OCI-LY1 (cell line): ENCODE measurements around the gene ZNF778.

Source experiments
- H2AFZ ChIP-seq: fragments of 200-600 bp; sonication (generic), shearing (Covaris generic); 2 replicates; pipeline ENCODE4 v1.6.0; 2014; ENCODE audit warnings: antibody characterized with exemption, mild to moderate bottlenecking, low read length
- H3F3A ChIP-seq: fragments of 200-600 bp; sonication (generic), shearing (Covaris generic); 2 replicates; pipeline ENCODE4 v1.6.0; 2014; ENCODE audit warnings: mild to moderate bottlenecking, antibody characterized with exemption, low read length, moderate library complexity; ENCODE audit not compliant: insufficient read depth
- H3K27ac ChIP-seq: fragments of 200-600 bp; sonication (generic); 2 replicates; pipeline ENCODE4 v1.5.1; 2014; ENCODE audit warnings: low read length, mixed run types, mild to moderate bottlenecking, low read depth; ENCODE audit not compliant: poor library complexity, severe bottlenecking
- H3K27me3 ChIP-seq: fragments of 200-600 bp; sonication (generic); 2 replicates; pipeline ENCODE4 v1.6.0; 2014; ENCODE audit warnings: antibody characterized with exemption, mild to moderate bottlenecking, low read length, moderate library complexity; ENCODE audit not compliant: insufficient read depth
- H3K36me3 ChIP-seq: fragments of 200-600 bp; sonication (generic); 2 replicates; pipeline ENCODE4 v1.6.1; 2014; ENCODE audit warnings: mild to moderate bottlenecking, antibody characterized with exemption, low read length, moderate library complexity, mixed read lengths; ENCODE audit not compliant: insufficient read depth
- H3K4me1 ChIP-seq: fragments of 200-600 bp; sonication (generic); 2 replicates; pipeline ENCODE4 v1.5.1; 2014; ENCODE audit warnings: mild to moderate bottlenecking, low read length, moderate library complexity; ENCODE audit not compliant: insufficient read depth, severe bottlenecking
- H3K4me2 ChIP-seq: fragments of 200-600 bp; sonication (generic), shearing (Covaris generic); 2 replicates; pipeline ENCODE4 v1.6.1; 2014; ENCODE audit warnings: low read length
- H3K4me3 ChIP-seq: fragments of 200-600 bp; sonication (generic); 2 replicates; pipeline ENCODE4 v1.5.1; 2014; ENCODE audit warnings: low read length, low read depth, mild to moderate bottlenecking, mixed read lengths; ENCODE audit not compliant: poor library complexity, severe bottlenecking
- H3K79me2 ChIP-seq: fragments of 200-600 bp; shearing (Covaris generic); 2 replicates; pipeline ENCODE4 v1.6.1; 2016; ENCODE audit warnings: mixed run types, low read length, mixed read lengths; ENCODE audit not compliant: insufficient read depth
- H3K9ac ChIP-seq: fragments of 200-600 bp; sonication (generic), shearing (Covaris generic); 2 replicates; pipeline ENCODE4 v1.6.1; 2014; ENCODE audit warnings: mild to moderate bottlenecking, low read length, mixed read lengths
- H3K9me2 ChIP-seq: fragments of 200-600 bp; sonication (generic), shearing (Covaris generic); 2 replicates; pipeline ENCODE4 v1.6.1; 2014; ENCODE audit warnings: low read depth, mild to moderate bottlenecking, low read length, mixed read lengths
- H3K9me3 ChIP-seq: fragments of 200-600 bp; shearing (Covaris generic); 2 replicates; pipeline ENCODE4 v1.6.1; 2014; ENCODE audit warnings: low read length, mixed read lengths
- H4K20me1 ChIP-seq: fragments of 200-600 bp; sonication (generic), shearing (Covaris generic); 2 replicates; pipeline ENCODE4 v1.6.0; 2016; ENCODE audit warnings: mild to moderate bottlenecking, low read length; ENCODE audit not compliant: insufficient read depth
- EZH2 ChIP-seq: fragments of 200-600 bp; sonication (generic), shearing (Covaris generic); IDR thresholded peaks from 2 replicates; pipeline ENCODE4 v1.8.0; 2017; ENCODE audit warnings: borderline replicate concordance, mixed run types, mild to moderate bottlenecking, antibody characterized with exemption, low read length, moderate library complexity, mixed read lengths
- TF ChIP-seq, protein P1 (sequence below): fragments of 200-600 bp; sonication (generic), shearing (Covaris generic); IDR thresholded peaks from 2 replicates; pipeline ENCODE4 v1.5.1; 2017; ENCODE audit warnings: mild to moderate bottlenecking, antibody characterized with exemption, low read length, moderate library complexity, mixed read lengths

ZNF778 gene

DNA sequence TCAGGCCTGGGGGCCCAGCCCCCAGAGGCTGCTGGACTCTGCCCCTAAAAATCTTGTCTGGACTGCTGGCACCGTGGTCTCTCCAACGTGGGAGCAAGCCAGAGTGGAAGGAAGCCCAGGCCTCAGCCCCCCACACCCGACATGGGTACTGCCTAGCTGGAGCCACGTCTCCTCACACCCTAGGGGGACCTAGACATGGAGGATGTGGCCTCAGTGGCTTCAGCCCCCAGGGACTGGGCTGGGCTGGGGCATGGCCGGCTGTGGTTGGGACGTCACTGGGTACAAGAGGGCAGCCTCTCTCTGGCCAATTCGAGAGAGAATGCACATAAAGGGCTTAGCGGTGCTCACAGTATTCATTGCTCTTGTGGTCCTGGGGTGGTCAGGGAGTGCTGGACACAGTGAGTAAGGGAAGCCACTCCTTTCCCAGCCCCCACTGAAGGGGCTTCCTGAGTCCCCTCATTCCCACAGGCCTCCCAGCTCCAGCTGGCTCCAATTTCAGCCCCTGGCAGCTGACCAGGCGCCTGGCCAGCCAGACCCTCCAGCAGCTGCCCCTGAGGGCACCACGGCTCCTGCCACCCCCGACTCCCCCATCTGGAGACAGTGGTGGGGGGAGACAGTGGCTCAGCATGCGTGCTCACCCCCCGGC lies 44.9 kb upstream of the ZNF778 start:
- Histone ChIP-seq H3K9ac (no peak overlapping the region), H3K27ac (no peak overlapping the region), H2AFZ (no peak overlapping the region), H3K4me2 (no peak overlapping the region), H3F3A (no peaks in the 10 kb centered on the region), H3K27me3 (peaks cover 10% of the 10 kb centered on the region), H3K36me3 (no peaks in the 10 kb centered on the region), H3K9me2 (no peaks in the 10 kb centered on the region), H3K9me3 (no peaks in the 10 kb centered on the region), H3K4me3 (no peak overlapping the region), H3K79me2 (no peaks in the 10 kb centered on the region), H3K4me1 (peaks cover 15% of the 10 kb centered on the region), H4K20me1 (no peaks in the 10 kb centered on the region)
- no peak for TF ChIP-seq EZH2
- TF ChIP-seq, protein P1, sequence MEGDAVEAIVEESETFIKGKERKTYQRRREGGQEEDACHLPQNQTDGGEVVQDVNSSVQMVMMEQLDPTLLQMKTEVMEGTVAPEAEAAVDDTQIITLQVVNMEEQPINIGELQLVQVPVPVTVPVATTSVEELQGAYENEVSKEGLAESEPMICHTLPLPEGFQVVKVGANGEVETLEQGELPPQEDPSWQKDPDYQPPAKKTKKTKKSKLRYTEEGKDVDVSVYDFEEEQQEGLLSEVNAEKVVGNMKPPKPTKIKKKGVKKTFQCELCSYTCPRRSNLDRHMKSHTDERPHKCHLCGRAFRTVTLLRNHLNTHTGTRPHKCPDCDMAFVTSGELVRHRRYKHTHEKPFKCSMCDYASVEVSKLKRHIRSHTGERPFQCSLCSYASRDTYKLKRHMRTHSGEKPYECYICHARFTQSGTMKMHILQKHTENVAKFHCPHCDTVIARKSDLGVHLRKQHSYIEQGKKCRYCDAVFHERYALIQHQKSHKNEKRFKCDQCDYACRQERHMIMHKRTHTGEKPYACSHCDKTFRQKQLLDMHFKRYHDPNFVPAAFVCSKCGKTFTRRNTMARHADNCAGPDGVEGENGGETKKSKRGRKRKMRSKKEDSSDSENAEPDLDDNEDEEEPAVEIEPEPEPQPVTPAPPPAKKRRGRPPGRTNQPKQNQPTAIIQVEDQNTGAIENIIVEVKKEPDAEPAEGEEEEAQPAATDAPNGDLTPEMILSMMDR: no peak

DNA sequence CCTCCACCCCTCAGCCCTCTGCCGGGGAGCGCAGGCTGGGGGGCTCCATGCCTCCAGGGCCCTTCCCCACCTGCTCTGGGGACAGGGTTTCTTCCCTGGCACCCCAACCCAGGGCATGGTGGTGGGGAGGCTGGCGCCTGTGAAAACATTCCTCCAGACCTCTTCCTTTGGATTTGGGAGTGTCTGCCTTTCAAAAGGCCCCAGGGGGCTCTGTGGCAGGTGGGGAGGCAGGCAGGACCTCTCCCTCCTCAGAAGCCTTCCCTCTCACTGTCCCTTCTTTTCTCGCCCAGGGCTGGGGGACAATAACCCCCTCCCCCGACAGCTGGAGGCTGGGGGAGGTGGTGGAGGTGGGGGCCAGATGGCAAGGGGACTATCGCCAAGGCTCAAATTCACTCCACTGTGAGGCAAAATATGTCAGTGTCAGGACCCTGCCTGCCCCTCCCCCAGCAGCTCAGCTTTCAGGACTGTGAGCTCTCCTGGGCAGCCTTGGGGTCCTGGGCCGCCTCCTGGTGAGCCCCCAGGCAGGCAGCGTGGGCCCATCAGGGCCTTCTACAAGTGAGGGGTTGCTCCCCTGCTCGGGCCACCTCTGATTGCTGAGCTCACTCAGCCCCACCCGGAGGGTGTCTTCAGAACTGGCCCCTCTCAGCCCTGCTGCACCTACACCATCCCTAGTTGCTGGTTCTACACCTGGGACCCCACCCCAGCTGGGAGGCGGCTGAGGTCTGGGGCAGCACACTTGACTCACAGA lies 44.2 kb upstream of the ZNF778 start:
- Histone ChIP-seq H3K36me3 (no peaks in the 10 kb centered on the region), H3K4me1 (peaks cover 15% of the 10 kb centered on the region), H3K9me2 (no peaks in the 10 kb centered on the region), H3K79me2 (no peaks in the 10 kb centered on the region), H3K4me3 (no peak overlapping the region), H4K20me1 (no peaks in the 10 kb centered on the region), H3K9me3 (no peaks in the 10 kb centered on the region), H3F3A (no peaks in the 10 kb centered on the region), H3K27me3 (peaks cover 10% of the 10 kb centered on the region), H3K4me2 (no peak overlapping the region), H2AFZ (no peak overlapping the region), H3K27ac (no peak overlapping the region), H3K9ac (no peak overlapping the region)
- TF ChIP-seq, protein P1: no peak
- TF ChIP-seq EZH2: no peak

DNA sequence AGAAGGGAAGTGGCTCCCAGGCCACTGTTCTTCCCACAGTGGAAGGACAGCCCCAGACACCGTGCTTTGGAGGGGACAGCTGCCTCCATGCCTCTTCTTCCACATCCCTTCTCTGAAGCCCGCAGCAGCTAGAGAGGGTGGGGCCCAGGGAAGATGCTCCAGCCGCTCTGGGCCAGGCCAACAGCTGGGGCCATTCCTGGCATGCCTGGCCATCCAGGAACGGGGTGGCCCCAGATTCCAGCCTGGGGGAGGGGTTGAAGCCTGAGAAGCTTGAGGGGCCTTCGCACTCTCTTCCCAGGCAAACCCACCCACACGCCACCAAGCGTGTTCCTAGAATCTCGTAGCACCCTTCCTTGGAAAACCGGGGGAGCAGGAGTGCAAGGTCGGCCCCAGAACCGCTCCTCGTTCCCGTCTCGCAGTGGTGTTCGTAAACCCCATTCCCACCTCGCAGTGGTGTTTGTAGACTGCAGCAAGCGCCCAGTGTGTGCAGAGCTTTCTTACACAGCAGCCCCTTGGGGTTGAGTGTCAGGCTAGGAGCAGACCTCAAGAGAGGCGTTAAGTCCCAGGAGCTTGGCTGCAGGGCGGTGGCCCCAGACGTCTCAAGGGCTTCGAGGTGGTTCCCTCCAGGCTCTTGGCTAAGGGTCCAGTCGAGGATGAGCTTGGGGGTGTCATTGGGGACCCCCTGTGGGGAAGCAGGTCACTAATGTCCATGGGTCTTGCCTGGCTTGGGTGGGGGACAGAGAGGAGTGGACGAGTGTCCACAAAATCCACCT lies 43.3 kb upstream of the ZNF778 start:
- Histone ChIP-seq H2AFZ (no peak overlapping the region), H3K27me3 (peaks cover 9% of the 10 kb centered on the region), H3K4me1 (peaks cover 15% of the 10 kb centered on the region), H3F3A (no peaks in the 10 kb centered on the region), H3K4me2 (no peak overlapping the region), H4K20me1 (no peaks in the 10 kb centered on the region), H3K4me3 (no peak overlapping the region), H3K36me3 (no peaks in the 10 kb centered on the region), H3K9me2 (no peaks in the 10 kb centered on the region), H3K9me3 (no peaks in the 10 kb centered on the region), H3K9ac (no peak overlapping the region), H3K79me2 (no peaks in the 10 kb centered on the region), H3K27ac (no peak overlapping the region)
- TF ChIP-seq, protein P1: no peak
- no peak for TF ChIP-seq EZH2
